Measurements from ENCODE around the gene NAALADL2. TPM values are rescaled to one million over a fixed set of nuclear protein-coding genes. Genes with fewer than 3 reads are reported as not detected.
"Not testable (repeated sequence)": the region's sequence is repeated elsewhere in the genome, so short reads cannot be mapped to it uniquely, and the experiment has no call there.

Gene NAALADL2
- total RNA-seq, 1 experiment from 2014 or later = 1.9 TPM

GRCh38 chr3:175521406-175521805 is 662.3 kb downstream of the NAALADL2 start:
- Histone ChIP-seq H3K4me1 (ENCODE audit: insufficient read depth, low read length) (no peaks in the 10 kb centered on the region), H3K79me2 (ENCODE audit: low read length) (no peaks in the 10 kb centered on the region), H3K27me3 (ENCODE audit: low read length) (no peaks in the 10 kb centered on the region), H3K27ac (ENCODE audit: low read length) (no peak overlapping the region), H3F3A (ENCODE audit: low read length, unreplicated experiment) (no peaks in the 10 kb centered on the region), H4K20me1 (ENCODE audit: low read length) (no peaks in the 10 kb centered on the region), H3K9me2 (replicated peaks; ENCODE audit: low read length) (no peaks in the 10 kb centered on the region), H2AFZ (ENCODE audit: low read length) (no peak overlapping the region), H3K36me3 (ENCODE audit: low read depth, low read length) (no peaks in the 10 kb centered on the region), H3K4me3 (ENCODE audit: low read length) (no peak overlapping the region), H3K4me2 (ENCODE audit: low read length) (no peak overlapping the region), H3K9ac (ENCODE audit: low read length) (no peak overlapping the region), H3K9me3 (ENCODE audit: low read length) (no peaks in the 10 kb centered on the region)
- CTCF ChIA-PET = no interaction called here
- intact Hi-C loops (cut with micrococcal nuclease) = no loop called here
- no TSS peak for BruUV-seq (replicated peaks)
- POLR2A ChIA-PET (ENCODE audit: unreplicated experiment) = no interaction called here
- TF ChIP-seq, protein P1, sequence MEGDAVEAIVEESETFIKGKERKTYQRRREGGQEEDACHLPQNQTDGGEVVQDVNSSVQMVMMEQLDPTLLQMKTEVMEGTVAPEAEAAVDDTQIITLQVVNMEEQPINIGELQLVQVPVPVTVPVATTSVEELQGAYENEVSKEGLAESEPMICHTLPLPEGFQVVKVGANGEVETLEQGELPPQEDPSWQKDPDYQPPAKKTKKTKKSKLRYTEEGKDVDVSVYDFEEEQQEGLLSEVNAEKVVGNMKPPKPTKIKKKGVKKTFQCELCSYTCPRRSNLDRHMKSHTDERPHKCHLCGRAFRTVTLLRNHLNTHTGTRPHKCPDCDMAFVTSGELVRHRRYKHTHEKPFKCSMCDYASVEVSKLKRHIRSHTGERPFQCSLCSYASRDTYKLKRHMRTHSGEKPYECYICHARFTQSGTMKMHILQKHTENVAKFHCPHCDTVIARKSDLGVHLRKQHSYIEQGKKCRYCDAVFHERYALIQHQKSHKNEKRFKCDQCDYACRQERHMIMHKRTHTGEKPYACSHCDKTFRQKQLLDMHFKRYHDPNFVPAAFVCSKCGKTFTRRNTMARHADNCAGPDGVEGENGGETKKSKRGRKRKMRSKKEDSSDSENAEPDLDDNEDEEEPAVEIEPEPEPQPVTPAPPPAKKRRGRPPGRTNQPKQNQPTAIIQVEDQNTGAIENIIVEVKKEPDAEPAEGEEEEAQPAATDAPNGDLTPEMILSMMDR (conservative IDR thresholded peaks at IDR 0.05; ENCODE audit: low read depth, low read length) = no peak
- TF ChIP-seq EZH2phosphoT487 (IDR thresholded peaks at IDR 0.05; ENCODE audit: borderline replicate concordance, low read length) (no peak), EZH2 (IDR thresholded peaks at IDR 0.05; ENCODE audit: low read length, unreplicated experiment) (no peak)
- no peak for DNase-seq
- no peak for ATAC-seq

- TF ChIP-seq, protein P1 (conservative IDR thresholded peaks at IDR 0.05; ENCODE audit: low read depth, low read length) = no peak
- TF ChIP-seq EZH2 (IDR thresholded peaks at IDR 0.05; ENCODE audit: low read length, unreplicated experiment) = no peak
- TF ChIP-seq EZH2phosphoT487 (IDR thresholded peaks at IDR 0.05; ENCODE audit: borderline replicate concordance, low read length) = no peak
- Histone ChIP-seq H3K4me2 (ENCODE audit: low read length) (no peak overlapping the region), H3K36me3 (ENCODE audit: low read depth, low read length) (no peaks in the 10 kb centered on the region), H3K9me3 (ENCODE audit: low read length) (no peaks in the 10 kb centered on the region), H3F3A (ENCODE audit: low read length, unreplicated experiment) (no peaks in the 10 kb centered on the region), H3K9ac (ENCODE audit: low read length) (no peak overlapping the region), H3K27ac (ENCODE audit: low read length) (no peak overlapping the region), H2AFZ (ENCODE audit: low read length) (no peak overlapping the region), H3K4me1 (ENCODE audit: insufficient read depth, low read length) (no peaks in the 10 kb centered on the region), H3K27me3 (ENCODE audit: low read length) (no peaks in the 10 kb centered on the region), H4K20me1 (ENCODE audit: low read length) (no peaks in the 10 kb centered on the region), H3K79me2 (ENCODE audit: low read length) (no peaks in the 10 kb centered on the region), H3K4me3 (ENCODE audit: low read length) (no peak overlapping the region), H3K9me2 (replicated peaks; ENCODE audit: low read length) (no peaks in the 10 kb centered on the region)
- CTCF ChIA-PET = interaction anchor here (0.6 kb wide), 1 partner anchor 109 kb away, joined by 3 read pairs; no protein-coding TSS in a partner anchor
- DNase-seq = no peak
- ATAC-seq = no peak
- POLR2A ChIA-PET (ENCODE audit: unreplicated experiment) = no interaction called here
- intact Hi-C loops (cut with micrococcal nuclease) = no loop called here
- no TSS peak for BruUV-seq (replicated peaks)
Observed at GRCh38 chr3:175526191-175526590, 667.1 kb downstream of the NAALADL2 start.

DNA sequence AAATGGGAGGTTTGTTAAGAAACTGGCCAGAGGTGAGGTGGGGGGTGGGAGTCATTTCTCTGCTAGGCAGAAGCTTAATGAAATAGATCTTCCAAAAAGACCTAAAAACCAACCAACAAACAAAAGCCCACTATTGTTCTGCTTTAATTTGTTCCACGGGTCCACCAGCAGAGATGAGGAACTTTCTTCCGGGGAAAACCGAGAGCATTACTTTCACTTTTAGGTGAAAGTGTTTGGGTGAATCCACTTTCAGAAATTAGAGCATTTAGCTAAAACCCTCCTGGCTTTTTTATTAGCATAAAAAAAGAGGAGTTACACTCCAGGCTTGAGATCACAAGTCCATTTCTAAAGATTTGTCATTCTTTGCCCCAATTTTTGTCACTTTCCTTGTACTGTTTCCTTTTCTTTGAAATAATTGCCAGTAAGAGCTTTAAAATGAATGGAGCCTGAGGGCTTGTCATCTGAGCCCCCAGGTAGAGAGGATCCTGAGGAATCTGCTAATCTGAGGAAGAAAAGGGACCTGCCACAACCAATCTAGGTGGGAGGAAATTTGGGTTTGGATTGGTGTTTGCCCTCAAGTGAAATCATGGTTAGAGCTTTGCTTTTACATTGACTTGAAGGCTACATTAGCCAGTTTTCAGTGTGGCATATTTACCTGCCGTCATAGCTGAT is 667.6 kb downstream of the NAALADL2 start:
- intact Hi-C loops (cut with micrococcal nuclease) = no loop called here
- no peaks in the 10 kb centered on the region for H3K79me2 ChIP-seq (ENCODE audit: low read length)
- no peak overlapping the region for H3K4me2 ChIP-seq (ENCODE audit: low read length)
- H3K27ac ChIP-seq (ENCODE audit: low read length) = no peak overlapping the region
- no peak overlapping the region for H2AFZ ChIP-seq (ENCODE audit: low read length)
- no peaks in the 10 kb centered on the region for H3K4me1 ChIP-seq (ENCODE audit: insufficient read depth, low read length)
- no TSS peak for BruUV-seq (replicated peaks)
- H3K9me2 ChIP-seq (replicated peaks; ENCODE audit: low read length) = no peaks in the 10 kb centered on the region
- H3F3A ChIP-seq (ENCODE audit: low read length, unreplicated experiment) = no peaks in the 10 kb centered on the region
- H3K9me3 ChIP-seq (ENCODE audit: low read length) = no peaks in the 10 kb centered on the region
- CTCF ChIA-PET = interaction anchor here (0.6 kb wide), 1 partner anchor 108 kb away, joined by 3 read pairs; no protein-coding TSS in a partner anchor
- H3K4me3 ChIP-seq (ENCODE audit: low read length) = no peak overlapping the region
- DNase-seq (no peak), ATAC-seq (no peak)
- POLR2A ChIA-PET (ENCODE audit: unreplicated experiment) = no interaction called here
- H3K36me3 ChIP-seq (ENCODE audit: low read depth, low read length) = no peaks in the 10 kb centered on the region
- H3K9ac ChIP-seq (ENCODE audit: low read length) = no peak overlapping the region
- H3K27me3 ChIP-seq (ENCODE audit: low read length) = no peaks in the 10 kb centered on the region
- TF ChIP-seq, protein P1 (conservative IDR thresholded peaks at IDR 0.05; ENCODE audit: low read depth, low read length) = no peak
- TF ChIP-seq EZH2 (IDR thresholded peaks at IDR 0.05; ENCODE audit: low read length, unreplicated experiment) = no peak
- TF ChIP-seq EZH2phosphoT487 (IDR thresholded peaks at IDR 0.05; ENCODE audit: borderline replicate concordance, low read length) = no peak
- H4K20me1 ChIP-seq (ENCODE audit: low read length) = no peaks in the 10 kb centered on the region

- H3K27ac ChIP-seq (ENCODE audit: low read length); H3F3A ChIP-seq (ENCODE audit: low read length, unreplicated experiment); H3K4me3 ChIP-seq (ENCODE audit: low read length); ATAC-seq; H3K4me2 ChIP-seq (ENCODE audit: low read length); H3K9me2 ChIP-seq (replicated peaks; ENCODE audit: low read length); H4K20me1 ChIP-seq (ENCODE audit: low read length); CTCF ChIA-PET; H3K9me3 ChIP-seq (ENCODE audit: low read length); H3K36me3 ChIP-seq (ENCODE audit: low read depth, low read length); H2AFZ ChIP-seq (ENCODE audit: low read length); H3K9ac ChIP-seq (ENCODE audit: low read length); intact Hi-C loops (cut with micrococcal nuclease); H3K27me3 ChIP-seq (ENCODE audit: low read length); H3K4me1 ChIP-seq (ENCODE audit: insufficient read depth, low read length); POLR2A ChIA-PET (ENCODE audit: unreplicated experiment); DNase-seq; BruUV-seq (replicated peaks); H3K79me2 ChIP-seq (ENCODE audit: low read length): not testable (repeated sequence)
Observed at GRCh38 chr3:175528693-175529092, 669.6 kb downstream of the NAALADL2 start.
